ENCODE measurements around the gene NPAS4. TPM values are rescaled to one million over a fixed set of nuclear protein-coding genes. Genes with fewer than 3 reads are reported as not detected.

Gene NPAS4
- total and polyA plus RNA-seq, 9 of the 15 experiments (the other 6 are each of a cell fraction or from before 2014, with no cell fraction given) = not detected

DNA sequence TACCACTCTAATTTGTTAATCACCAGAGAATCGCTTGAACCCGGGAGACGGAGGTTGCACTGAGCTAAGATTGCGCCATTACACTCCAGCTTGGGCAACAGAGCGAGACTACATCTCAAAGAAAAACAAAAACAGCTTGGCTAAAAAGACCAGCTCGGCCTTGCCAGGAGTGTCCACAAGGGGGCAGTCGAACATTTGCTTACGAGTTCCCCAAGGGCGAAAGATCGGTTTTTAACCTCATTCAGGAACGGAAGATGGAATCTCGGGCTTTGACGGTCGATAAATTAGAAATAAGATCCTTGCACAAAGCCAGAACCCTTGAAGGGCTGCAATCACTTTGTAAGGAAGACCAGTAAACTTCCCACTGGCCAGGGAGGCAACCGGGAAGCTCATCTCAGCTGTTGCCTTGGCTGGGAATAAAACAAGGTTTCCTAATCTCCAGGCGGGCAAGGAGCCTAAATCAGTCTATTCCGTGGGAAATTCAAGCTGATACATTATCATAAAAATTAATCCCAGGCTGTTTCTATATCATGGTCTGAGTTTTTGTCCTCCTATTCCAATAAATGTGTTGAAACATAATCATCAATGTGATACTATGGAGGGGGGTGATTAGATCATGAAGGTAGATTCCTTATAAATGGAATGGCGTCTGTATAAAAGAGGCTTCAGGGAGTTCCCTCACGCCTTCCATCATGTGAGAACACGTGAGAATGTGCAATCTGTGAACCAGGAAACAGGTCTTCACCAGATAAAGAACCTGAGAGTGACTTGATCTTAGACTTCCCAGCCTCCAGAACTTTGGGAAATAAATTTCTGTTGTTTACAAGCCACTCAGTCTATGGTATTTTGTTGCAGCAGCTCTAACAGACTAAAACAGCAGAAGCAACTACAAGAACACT is 34.4 kb upstream of the NPAS4 start:
- in situ Hi-C loops (cut with MboI) = no loop called here
- H3K27me3 ChIP-seq (ENCODE audit: control insufficient read depth in 2 of 2, insufficient read depth in 2 of 2, low read length in 2 of 2) = peaks cover 0 to 7% of the 10 kb centered on the region in 2 experiments; a peak in 2 of 5 replicates
- no peak overlapping the region for H3K27ac ChIP-seq (ENCODE audit: extremely low read depth, low read depth, low read length)
- no peak for TF ChIP-seq HLTF (IDR thresholded peaks at IDR 0.05)
- TF ChIP-seq CEBPG (CRISPR knock-in tag; IDR thresholded peaks at IDR 0.05) = peak; percentile 80
- TF ChIP-seq CEBPG (tag; conservative IDR thresholded peaks at IDR 0.05 in 1 of 2, IDR thresholded peaks at IDR 0.05 in 1 of 2) = peak; percentile 83 to 91
- TF ChIP-seq CHD2 (IDR thresholded peaks at IDR 0.05; ENCODE audit: low read depth, low read length) = no peak
- no peak for TF ChIP-seq NR2C1 (IDR thresholded peaks at IDR 0.05)
- TF ChIP-seq NR2C1 (tag; IDR thresholded peaks at IDR 0.05) = no peak
- no peak for TF ChIP-seq POLR2AphosphoS2 (IDR thresholded peaks at IDR 0.05; ENCODE audit: low read length)
- no peak for TF ChIP-seq ZNF197 (CRISPR knock-in tag; IDR thresholded peaks at IDR 0.05; ENCODE audit: low read depth)
- TF ChIP-seq MEF2A (IDR thresholded peaks at IDR 0.05; ENCODE audit: control insufficient read depth, low read depth, low read length) = no peak
- TF ChIP-seq MEIS2 (IDR thresholded peaks at IDR 0.05; ENCODE audit: partially characterized antibody) = peak; percentile 84
- TF ChIP-seq, protein P1, sequence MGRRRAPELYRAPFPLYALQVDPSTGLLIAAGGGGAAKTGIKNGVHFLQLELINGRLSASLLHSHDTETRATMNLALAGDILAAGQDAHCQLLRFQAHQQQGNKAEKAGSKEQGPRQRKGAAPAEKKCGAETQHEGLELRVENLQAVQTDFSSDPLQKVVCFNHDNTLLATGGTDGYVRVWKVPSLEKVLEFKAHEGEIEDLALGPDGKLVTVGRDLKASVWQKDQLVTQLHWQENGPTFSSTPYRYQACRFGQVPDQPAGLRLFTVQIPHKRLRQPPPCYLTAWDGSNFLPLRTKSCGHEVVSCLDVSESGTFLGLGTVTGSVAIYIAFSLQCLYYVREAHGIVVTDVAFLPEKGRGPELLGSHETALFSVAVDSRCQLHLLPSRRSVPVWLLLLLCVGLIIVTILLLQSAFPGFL (CRISPR knock-in tag; IDR thresholded peaks at IDR 0.05) = no peak
- TF ChIP-seq, protein P2, sequence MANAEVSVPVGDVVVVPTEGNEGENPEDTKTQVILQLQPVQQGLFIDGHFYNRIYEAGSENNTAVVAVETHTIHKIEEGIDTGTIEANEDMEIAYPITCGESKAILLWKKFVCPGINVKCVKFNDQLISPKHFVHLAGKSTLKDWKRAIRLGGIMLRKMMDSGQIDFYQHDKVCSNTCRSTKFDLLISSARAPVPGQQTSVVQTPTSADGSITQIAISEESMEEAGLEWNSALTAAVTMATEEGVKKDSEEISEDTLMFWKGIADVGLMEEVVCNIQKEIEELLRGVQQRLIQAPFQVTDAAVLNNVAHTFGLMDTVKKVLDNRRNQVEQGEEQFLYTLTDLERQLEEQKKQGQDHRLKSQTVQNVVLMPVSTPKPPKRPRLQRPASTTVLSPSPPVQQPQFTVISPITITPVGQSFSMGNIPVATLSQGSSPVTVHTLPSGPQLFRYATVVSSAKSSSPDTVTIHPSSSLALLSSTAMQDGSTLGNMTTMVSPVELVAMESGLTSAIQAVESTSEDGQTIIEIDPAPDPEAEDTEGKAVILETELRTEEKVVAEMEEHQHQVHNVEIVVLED (CRISPR knock-in tag; IDR thresholded peaks at IDR 0.05) = no peak
- no peak for TF ChIP-seq SPI1 (IDR thresholded peaks at IDR 0.05; ENCODE audit: borderline replicate concordance, low read depth, low read length)
- TF ChIP-seq CBX1 (IDR thresholded peaks at IDR 0.05; ENCODE audit: low read depth) = no peak
- no peak for TF ChIP-seq SRSF9 (IDR thresholded peaks at IDR 0.05; ENCODE audit: borderline replicate concordance, low read depth, low read length)
- TF ChIP-seq PTBP1 (IDR thresholded peaks at IDR 0.05; ENCODE audit: low read depth, low read length) = no peak
- no peak for TF ChIP-seq ZNF79 (CRISPR knock-in tag; IDR thresholded peaks at IDR 0.05; ENCODE audit: low read depth)
- TF ChIP-seq ZNF384 (IDR thresholded peaks at IDR 0.05; ENCODE audit: low read depth, low read length) = peak; percentile 32; the same call in 1 of the 2 replicates
- TF ChIP-seq MECOM (CRISPR knock-in tag; IDR thresholded peaks at IDR 0.05) = no peak
- TF ChIP-seq SETDB1 (IDR thresholded peaks at IDR 0.05; ENCODE audit: low read length) = no peak

More for the DNA sequence above, 34.4 kb upstream of the NPAS4 start:
- FAIRE-seq (peak; percentile 91), ATAC-seq (peak; percentile 87), DNase-seq (ENCODE audit: extremely low read depth in 1 of 4, low spot score in 3 of 4) (peak; percentile 55 to 90 (median 62))
- H3K9ac ChIP-seq (ENCODE audit: insufficient read depth in 1 of 2, low read depth in 2 of 2, low read length in 2 of 2) = peak overlapping the region; percentile 25 to 28; a peak in 2 of 4 replicates
- POLR2A ChIA-PET = interaction anchor here (0.6 to 1.5 kb wide), 10 partner anchors 11 to 695 kb away, joined by 3 to 8 read pairs (median 4); partner anchors contain the start of genes SLC29A2 and YIF1A
- 3% methylated on average over 20 of the region's 20 CpGs for WGBS (ENCODE audit: insufficient coverage, low coverage, missing lambda C conversion rate)
- no peaks in the 10 kb centered on the region for H4K20me1 ChIP-seq (replicated peaks; ENCODE audit: control insufficient read depth, insufficient read depth, low read length)
- CTCF ChIA-PET (ENCODE audit: low intra/inter-chr PET ratio) = interaction anchor here (0.6 to 1.8 kb wide), 9 partner anchors 22 to 1136 kb away, joined by 3 to 7 read pairs (median 3); partner anchors contain the start of gene MRPL11
- no peak overlapping the region; the same call in 1 of the 2 replicates for H3K4me3 ChIP-seq
- intact Hi-C loops (cut with micrococcal nuclease) = loop anchor here (1.0 kb wide), 1 partner anchor 44 kb away; no protein-coding TSS in a partner anchor
- no peaks in the 10 kb centered on the region for H3K79me2 ChIP-seq (ENCODE audit: control insufficient read depth, insufficient read depth, low read length)
- no TSS peak for BruUV-seq (replicated peaks)
- H2AFZ ChIP-seq (ENCODE audit: low read depth, low read length) = peak overlapping the region; percentile 79
- H3K9me3 ChIP-seq (replicated peaks; ENCODE audit: control insufficient read depth, insufficient read depth, low read depth, low read length) = no peaks in the 10 kb centered on the region
- H3K36me3 ChIP-seq (ENCODE audit: control insufficient read depth, insufficient read depth, low read length) = no peaks in the 10 kb centered on the region
- H3K4me2 ChIP-seq (ENCODE audit: insufficient read depth, low read length) = peak overlapping the region; percentile 63
- no peaks in the 10 kb centered on the region for H3K9me1 ChIP-seq (ENCODE audit: control insufficient read depth, insufficient read depth, low read length)
- H3K4me1 ChIP-seq (replicated peaks in 1 of 2; ENCODE audit: control insufficient read depth in 2 of 2, insufficient read depth in 2 of 2, low read length in 2 of 2) = peaks cover 0 to 5% of the 10 kb centered on the region in 2 experiments; a peak in 2 of 5 replicates
